ENCODE data around the gene VTCN1. TPM values are rescaled to one million over a fixed set of nuclear protein-coding genes. Genes with fewer than 3 reads are reported as not detected.

Gene VTCN1
- polyA plus RNA-seq, 3 donors: not detected

- Histone ChIP-seq H4K20me1 (ENCODE audit: insufficient read depth, low read length) (no peaks in the 10 kb centered on the region), H3K27me3 (ENCODE audit: control insufficient read depth in 2 of 2, insufficient read depth in 2 of 2, low read length in 2 of 2) (no peaks in the 10 kb centered on the region), H3K4me2 (replicated peaks; ENCODE audit: extremely low read depth, low read length, poor library complexity, severe bottlenecking) (no peak overlapping the region), H3K27ac (ENCODE audit: low read depth in 1 of 2, low read length in 2 of 2) (no peak overlapping the region), H3K4me1 (ENCODE audit: control insufficient read depth in 1 of 2, insufficient read depth in 2 of 2, low read length in 2 of 2) (no peaks in the 10 kb centered on the region), H3K36me3 (replicated peaks in 1 of 2; ENCODE audit: control insufficient read depth in 1 of 2, insufficient read depth in 2 of 2, low read length in 2 of 2) (no peaks in the 10 kb centered on the region), H3K79me2 (ENCODE audit: insufficient read depth, low read length) (no peaks in the 10 kb centered on the region), H3K4me3 (replicated peaks in 1 of 3; ENCODE audit: low read depth in 2 of 3, low read length in 3 of 3) (no peak overlapping the region), H3K9me3 (replicated peaks in 1 of 2; ENCODE audit: control insufficient read depth in 1 of 2, insufficient read depth in 1 of 2, low read length in 2 of 2) (peaks cover 0 to 20% of the 10 kb centered on the region in 2 donors), H3K9ac (ENCODE audit: insufficient read depth, low read length, poor library complexity, severe bottlenecking) (no peak overlapping the region), H2AFZ (ENCODE audit: insufficient read depth, low read depth, low read length, poor library complexity, severe bottlenecking) (no peak overlapping the region)
- Mint-ChIP-seq H3K9me3 (peaks cover 8 to 27% (median 23%) of the 10 kb centered on the region in 7 donors), H3K4me3 (no peak overlapping the region), H3K4me1 (no peaks in the 10 kb centered on the region), H3K27ac (no peak overlapping the region), H3K27me3 (ENCODE audit: low read depth in 3 of 3) (peaks cover 2 to 3% (median 2%) of the 10 kb centered on the region in 3 donors), H3K36me3 (no peaks in the 10 kb centered on the region)
- intact Hi-C loops (cut with micrococcal nuclease): no loop called here
- WGBS (ENCODE audit: insufficient coverage): 100% methylated on average over 1 of the region's 3 CpGs
- TF ChIP-seq CTCF (IDR thresholded peaks at IDR 0.05): no peak
- no peak for DNase-seq
Measured at GRCh38 chr1:117215019-117215418, 4.3 kb upstream of the VTCN1 start.

GRCh38 chr1:117213046-117213445 is 2.3 kb upstream of the VTCN1 start:
- intact Hi-C loops (cut with micrococcal nuclease): no loop called here
- Histone ChIP-seq H3K27ac (ENCODE audit: low read depth in 1 of 2, low read length in 2 of 2) (no peak overlapping the region), H3K4me2 (replicated peaks; ENCODE audit: extremely low read depth, low read length, poor library complexity, severe bottlenecking) (no peak overlapping the region), H3K4me3 (replicated peaks in 1 of 3; ENCODE audit: low read depth in 2 of 3, low read length in 3 of 3) (no peak overlapping the region), H3K9me3 (replicated peaks in 1 of 2; ENCODE audit: control insufficient read depth in 1 of 2, insufficient read depth in 1 of 2, low read length in 2 of 2) (peaks cover 0 to 17% of the 10 kb centered on the region in 2 donors), H2AFZ (ENCODE audit: insufficient read depth, low read depth, low read length, poor library complexity, severe bottlenecking) (no peak overlapping the region), H4K20me1 (ENCODE audit: insufficient read depth, low read length) (no peaks in the 10 kb centered on the region), H3K27me3 (ENCODE audit: control insufficient read depth in 2 of 2, insufficient read depth in 2 of 2, low read length in 2 of 2) (no peaks in the 10 kb centered on the region), H3K79me2 (ENCODE audit: insufficient read depth, low read length) (no peaks in the 10 kb centered on the region), H3K9ac (ENCODE audit: insufficient read depth, low read length, poor library complexity, severe bottlenecking) (no peak overlapping the region), H3K36me3 (replicated peaks in 1 of 2; ENCODE audit: control insufficient read depth in 1 of 2, insufficient read depth in 2 of 2, low read length in 2 of 2) (no peaks in the 10 kb centered on the region), H3K4me1 (ENCODE audit: control insufficient read depth in 1 of 2, insufficient read depth in 2 of 2, low read length in 2 of 2) (no peaks in the 10 kb centered on the region)
- Mint-ChIP-seq H3K27me3 (ENCODE audit: low read depth in 3 of 3) (peaks cover 2 to 6% (median 4%) of the 10 kb centered on the region in 3 donors), H3K36me3 (no peaks in the 10 kb centered on the region), H3K4me1 (no peaks in the 10 kb centered on the region), H3K9me3 (peaks cover 6 to 19% (median 17%) of the 10 kb centered on the region in 7 donors), H3K4me3 (no peak overlapping the region), H3K27ac (no peak overlapping the region)
- TF ChIP-seq CTCF (IDR thresholded peaks at IDR 0.05): no peak
- no peak for DNase-seq
- WGBS (ENCODE audit: insufficient coverage): 97% methylated on average over 6 of the region's 6 CpGs
